Endothelial cell of umbilical vein (primary cell): ENCODE results near the gene LRRIQ4. TPM values are rescaled to one million over a fixed set of nuclear protein-coding genes. Genes with fewer than 3 reads are reported as not detected.

Experiments used
- BruUV-seq: library from RNA; stranded (reverse); fragments of 400-500 nt; replicated peaks from 2 replicates; lab custom pipeline; 2021; lab: Mats Ljungman, UMichigan
- CTCF ChIA-PET: fragments of 300-600, 350-600 bp; sonication (Branson Sonifier 250); formaldehyde crosslinking; loops from one replicate; lab custom pipeline; 2021; ENCODE audit warnings: antibody characterized with exemption, inconsistent platforms; lab: Charles Lee
- POLR2A ChIA-PET: fragments of 300-600, 350-600 bp; sonication (Branson Sonifier 250); formaldehyde crosslinking; loops from one replicate; lab custom pipeline; 2021; ENCODE audit warnings: antibody characterized with exemption, inconsistent platforms; lab: Charles Lee
- DNase-seq: peaks from one replicate; pipeline ENCODE4 v3.0.0-alpha.2; 2011; ENCODE audit warnings: low read depth, low spot score
- FAIRE-seq: peaks from 2 replicates; lab custom pipeline; 2011; peaks lifted over from hg19 to GRCh38; lab: Jason Lieb, UNC
- H2AFZ ChIP-seq: 2 replicates; pipeline ENCODE4 v1.6.0; 2012; ENCODE audit warnings: low read depth, low read length, control low read depth, inconsistent platforms
- H3K27ac ChIP-seq: 2 replicates; pipeline ENCODE4 v1.5.1; 2011; ENCODE audit warnings: low read depth, mild to moderate bottlenecking, control low read depth, low read length, moderate library complexity; ENCODE audit not compliant: insufficient read depth
- H3K27me3 ChIP-seq, 2 experiments: 2 replicates each; pipeline versions ENCODE4 v1.6.0 to v1.6.1; 2011; ENCODE audit warnings: low read length in 2 of 2, mixed read lengths in 1 of 2; ENCODE audit not compliant: control insufficient read depth in 2 of 2, insufficient read depth in 2 of 2
- H3K36me3 ChIP-seq, 2 experiments: 2 replicates in 1 of 2; 3 replicates in 1 of 2; pipeline ENCODE4 v1.5.1; 2011; ENCODE audit warnings: low read length in 2 of 2, mild to moderate bottlenecking in 1 of 2, moderate library complexity in 1 of 2; ENCODE audit not compliant: control insufficient read depth in 2 of 2, insufficient read depth in 2 of 2; ENCODE audit errors: extremely low read depth in 1 of 2
- H3K4me1 ChIP-seq: 3 replicates; pipeline ENCODE4 v1.5.1; 2011; ENCODE audit warnings: mild to moderate bottlenecking, low read length; ENCODE audit not compliant: control insufficient read depth, insufficient read depth; ENCODE audit errors: extremely low read depth
- H3K4me2 ChIP-seq: 2 replicates; pipeline ENCODE4 v1.6.1; 2011; ENCODE audit warnings: low read length, control low read depth, mixed read lengths; ENCODE audit not compliant: insufficient read depth
- H3K4me3 ChIP-seq, 3 experiments: fragments of 200-600 bp in 1 of 3; sonication (generic), shearing (Covaris generic) in 1 of 3; replicated peaks in 1 of 3; 2 replicates each; pipeline ENCODE4 v1.5.1; 2011 to 2016; ENCODE audit warnings: control low read depth in 3 of 3, low read length in 3 of 3, mild to moderate bottlenecking in 2 of 3, inconsistent platforms in 1 of 3, low read depth in 1 of 3, moderate library complexity in 1 of 3; ENCODE audit not compliant: insufficient read depth in 1 of 3
- H3K79me2 ChIP-seq: 2 replicates; pipeline ENCODE4 v1.6.0; 2012; ENCODE audit warnings: low read length, inconsistent platforms; ENCODE audit not compliant: control insufficient read depth, insufficient read depth
- H3K9ac ChIP-seq: replicated peaks from 2 replicates; pipeline ENCODE3; 2011; ENCODE audit warnings: low read length, control low read depth; ENCODE audit not compliant: insufficient read depth; ENCODE audit errors: extremely low read depth
- H3K9me1 ChIP-seq: replicated peaks from 3 replicates; pipeline ENCODE4 v1.6.0; 2011; ENCODE audit warnings: mild to moderate bottlenecking, low read length; ENCODE audit not compliant: control insufficient read depth, insufficient read depth; ENCODE audit errors: extremely low read depth
- H3K9me3 ChIP-seq: replicated peaks from 2 replicates; pipeline ENCODE4 v1.5.1; 2012; ENCODE audit warnings: low read length, inconsistent platforms; ENCODE audit not compliant: control insufficient read depth, insufficient read depth
- H4K20me1 ChIP-seq: replicated peaks from 2 replicates; pipeline ENCODE3; 2011; ENCODE audit warnings: mild to moderate bottlenecking, low read length; ENCODE audit not compliant: control insufficient read depth, insufficient read depth; ENCODE audit errors: extremely low read depth
- CTCF ChIP-seq, 2 donors: IDR thresholded peaks; 1 replicate in 1 of 2; 2 replicates in 1 of 2; pipeline ENCODE4 v1.5.1; 2011; ENCODE audit warnings: low read length in 2 of 2, mild to moderate bottlenecking in 2 of 2, moderate library complexity in 2 of 2, control low read depth in 1 of 2, inconsistent platforms in 1 of 2, low read depth in 1 of 2; ENCODE audit not compliant: insufficient read depth in 1 of 2; ENCODE audit errors: extremely low read depth in 1 of 2
- FOS ChIP-seq: IDR thresholded peaks from 2 replicates; pipeline ENCODE4 v1.6.1; 2011; ENCODE audit warnings: mild to moderate bottlenecking, low read length, moderate library complexity, borderline replicate concordance; ENCODE audit not compliant: insufficient read depth
- GATA2 ChIP-seq: IDR thresholded peaks from 2 replicates; pipeline ENCODE4 v1.7.0; 2011; ENCODE audit warnings: low read depth, mild to moderate bottlenecking, moderate library complexity, mixed read lengths, low read length; ENCODE audit not compliant: insufficient read length, insufficient read depth
- JUN ChIP-seq: IDR thresholded peaks from 2 replicates; pipeline ENCODE4 v1.6.1; 2011; ENCODE audit warnings: borderline replicate concordance, low read depth; ENCODE audit not compliant: insufficient read length, insufficient read depth
- MAX ChIP-seq: IDR thresholded peaks from 2 replicates; pipeline ENCODE4 v1.6.1; 2011; ENCODE audit not compliant: insufficient read depth, insufficient read length
- MYC ChIP-seq: IDR thresholded peaks from one replicate; pipeline ENCODE4 v1.6.1; 2011; ENCODE audit warnings: mild to moderate bottlenecking, low read depth, low read length
- POLR2AphosphoS5 ChIP-seq: IDR thresholded peaks from 2 replicates; pipeline ENCODE4 v1.6.1; 2012; ENCODE audit warnings: low read depth, mild to moderate bottlenecking, control low read depth, low read length, moderate library complexity; ENCODE audit not compliant: insufficient read depth
- dilution Hi-C: fragments of 300-500 bp; cut with MboI; formaldehyde crosslinking; loops from one replicate; pipeline ENCODE4 v1.15.0; 2019; ENCODE audit warnings: low sequenced_read_pairs; ENCODE audit not compliant: extremely low pct_ligation_motif_present
- intact Hi-C: fragments of 100-400 bp; cut with micrococcal nuclease; formaldehyde crosslinking; loops from one replicate; pipeline ENCODE4 v1.10.0; 2022
- polyA plus RNA-seq, 4 experiments: library from polyadenylated mRNA; depleted of rRNA in 3 of 4; stranded (reverse) in 3 of 4; unstranded in 1 of 4; fragments of >200 nt; gene quantifications; 2 replicates each; pipeline versions ENCODE4 v1.2.1 to v1.2.3, GENCODE V29; 2011 to 2012; ENCODE audit warnings: missing spikeins in 1 of 4
- total RNA-seq: library from RNA; stranded (reverse); gene quantifications from 2 replicates; pipeline ENCODE4 v1.2.3, GENCODE V29; 2021

Gene LRRIQ4
- total and polyA plus RNA-seq, 2 donors (not counting 3 experiments of a cell fraction or from before 2014, with no cell fraction given), result 0.04 TPM; not detected in 1

GRCh38 chr3:169822540-169822939 is 9.9 kb downstream of the LRRIQ4 start:
- dilution Hi-C loops, result no loop called here
- CTCF ChIA-PET, result no interaction called here

More at GRCh38 chr3:169822540-169822939, 9.9 kb downstream of the LRRIQ4 start:
- Histone ChIP-seq H3K36me3 (no peaks in the 10 kb centered on the region), H3K27me3 (peaks cover 5 to 8% of the 10 kb centered on the region in 2 experiments), H3K27ac (no peak overlapping the region), H3K4me3 (no peak overlapping the region), H4K20me1 (no peaks in the 10 kb centered on the region), H2AFZ (no peak overlapping the region), H3K9me1 (no peaks in the 10 kb centered on the region), H3K9me3 (no peaks in the 10 kb centered on the region), H3K4me1 (no peaks in the 10 kb centered on the region), H3K9ac (no peak overlapping the region), H3K4me2 (no peak overlapping the region), H3K79me2 (no peaks in the 10 kb centered on the region)
- intact Hi-C loops, result no loop called here
- BruUV-seq, result no TSS peak
- DNase-seq (no peak), FAIRE-seq (no peak)
- TF ChIP-seq MAX (no peak), FOS (no peak), POLR2AphosphoS5 (no peak), MYC (no peak), CTCF (IDR thresholded peaks at IDR 0.05; ENCODE audit: extremely low read depth in 1 of 2, insufficient read depth in 1 of 2, low read depth in 1 of 2, low read length in 2 of 2) (no peak), GATA2 (no peak), JUN (no peak)
- POLR2A ChIA-PET, result no interaction called here
